ENCODE results near the gene APPBP2.

DNA sequence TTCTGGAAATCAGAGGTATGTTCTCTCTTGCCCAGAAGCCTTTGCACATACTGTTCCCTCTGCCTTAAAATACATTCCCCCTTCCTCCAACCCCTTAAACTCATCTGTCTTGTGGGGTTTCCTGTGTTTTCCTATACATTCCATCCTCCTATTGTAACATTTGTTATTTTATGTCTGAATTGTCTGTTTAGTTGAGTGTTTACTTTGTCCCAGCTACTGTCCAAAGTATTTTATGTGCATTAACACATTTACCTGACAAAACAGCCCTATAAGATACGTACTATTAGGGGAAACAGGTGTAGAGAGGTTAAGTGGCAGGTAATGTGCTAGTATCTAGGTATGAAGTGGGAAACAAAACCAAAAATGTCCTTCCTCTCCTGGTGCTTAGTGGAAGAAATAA is 61.7 kb downstream of the APPBP2 start:
- TF ChIP-seq, protein P1, sequence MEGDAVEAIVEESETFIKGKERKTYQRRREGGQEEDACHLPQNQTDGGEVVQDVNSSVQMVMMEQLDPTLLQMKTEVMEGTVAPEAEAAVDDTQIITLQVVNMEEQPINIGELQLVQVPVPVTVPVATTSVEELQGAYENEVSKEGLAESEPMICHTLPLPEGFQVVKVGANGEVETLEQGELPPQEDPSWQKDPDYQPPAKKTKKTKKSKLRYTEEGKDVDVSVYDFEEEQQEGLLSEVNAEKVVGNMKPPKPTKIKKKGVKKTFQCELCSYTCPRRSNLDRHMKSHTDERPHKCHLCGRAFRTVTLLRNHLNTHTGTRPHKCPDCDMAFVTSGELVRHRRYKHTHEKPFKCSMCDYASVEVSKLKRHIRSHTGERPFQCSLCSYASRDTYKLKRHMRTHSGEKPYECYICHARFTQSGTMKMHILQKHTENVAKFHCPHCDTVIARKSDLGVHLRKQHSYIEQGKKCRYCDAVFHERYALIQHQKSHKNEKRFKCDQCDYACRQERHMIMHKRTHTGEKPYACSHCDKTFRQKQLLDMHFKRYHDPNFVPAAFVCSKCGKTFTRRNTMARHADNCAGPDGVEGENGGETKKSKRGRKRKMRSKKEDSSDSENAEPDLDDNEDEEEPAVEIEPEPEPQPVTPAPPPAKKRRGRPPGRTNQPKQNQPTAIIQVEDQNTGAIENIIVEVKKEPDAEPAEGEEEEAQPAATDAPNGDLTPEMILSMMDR (IDR thresholded peaks at IDR 0.05), result no peak
- TF ChIP-seq POLR2A (IDR thresholded peaks at IDR 0.05), result no peak

All from thyroid gland (tissue), 4 donors.